NCI-H2107 treated with DMSO at 0.1 percent for 48 hours (cell line): Measurements from ENCODE around the gene PTPN6.

ENCODE experiments used
- DNase-seq: peaks from one replicate; lab custom pipeline; 2025; ENCODE audit not compliant: unreplicated experiment; lab: John Stamatoyannopoulos, UW

Gene PTPN6

GRCh38 chr12:6921996-6922946, 28.9 kb upstream of the PTPN6 start:
- no peak for DNase-seq

- no peak for DNase-seq
Measured at GRCh38 chr12:6923003-6923732, 28.0 kb upstream of the PTPN6 start.

DNA sequence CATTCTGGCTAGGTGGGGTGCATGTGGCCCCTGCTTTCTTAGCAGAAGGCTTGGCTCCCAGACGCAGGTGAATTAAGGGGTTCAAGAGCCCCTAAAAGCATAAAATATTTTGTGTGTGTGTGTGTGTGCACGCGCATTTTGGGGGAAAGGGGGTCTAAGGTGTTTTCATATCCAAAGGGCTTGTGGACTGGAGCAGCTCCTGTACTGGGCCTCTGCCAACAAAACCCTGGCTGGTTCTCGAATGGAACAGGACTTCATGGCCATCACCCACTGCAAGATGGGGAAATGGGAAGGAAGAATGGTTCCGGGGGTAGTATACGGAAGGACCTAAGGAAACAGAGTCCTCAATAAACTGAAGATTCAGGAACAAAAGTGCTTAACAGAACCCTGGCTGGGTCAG, 27.3 kb upstream of the PTPN6 start:
- DNase-seq, result no peak

DNA sequence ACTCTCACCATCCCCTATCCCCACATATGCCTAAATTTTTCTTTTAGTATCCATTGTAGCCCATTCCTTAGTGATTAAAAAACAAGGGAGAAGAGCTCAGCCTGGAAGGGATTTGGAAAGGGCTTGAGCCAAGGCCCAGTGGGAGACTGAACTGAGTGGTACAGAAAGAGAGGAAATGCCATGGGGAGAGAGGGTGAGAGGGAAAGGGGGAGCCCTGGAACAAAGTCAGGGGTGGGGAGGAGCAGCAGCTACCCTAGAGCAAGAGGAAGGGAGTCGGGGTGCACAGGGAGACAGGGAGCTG, 26.0 kb upstream of the PTPN6 start:
- DNase-seq, result peak; percentile 79

DNA sequence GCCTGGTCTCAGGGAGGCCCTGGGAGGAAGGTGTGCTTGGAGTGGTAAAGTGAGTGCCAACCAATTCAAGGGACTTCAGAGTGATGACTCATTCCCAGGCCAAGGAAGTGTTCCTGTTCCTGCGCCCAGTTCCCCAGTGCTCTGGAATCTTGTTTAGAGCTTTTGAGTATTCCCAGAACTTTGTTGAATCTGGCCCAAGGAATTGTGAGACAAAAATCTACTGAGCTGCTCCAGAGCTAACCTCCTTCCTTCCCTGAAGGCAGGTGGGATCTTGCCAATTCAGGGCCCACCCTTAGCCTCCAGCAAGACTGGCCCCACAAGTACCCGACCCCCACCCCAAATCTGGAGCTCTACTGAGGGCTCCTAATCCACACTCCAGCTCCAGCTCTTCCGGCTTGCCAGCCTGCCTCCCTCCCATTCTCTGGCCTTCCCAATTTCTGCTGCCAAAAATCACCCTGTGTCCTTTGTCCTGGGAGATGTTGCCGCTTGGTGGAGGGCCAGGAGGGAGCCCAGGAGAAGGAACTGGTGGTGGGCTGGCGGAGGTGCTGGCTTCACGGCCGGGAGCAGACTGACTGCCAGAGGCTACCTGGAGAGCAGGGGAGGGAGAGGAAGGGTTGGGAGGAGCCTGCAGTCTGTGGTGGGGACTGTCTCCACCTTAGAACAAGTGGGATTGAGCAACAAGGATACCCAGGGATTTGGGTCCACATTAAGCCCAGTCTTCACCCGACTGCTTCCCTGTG, 25.4 kb upstream of the PTPN6 start:
- DNase-seq, result no peak

GRCh38 chr12:6927379-6928021, 23.7 kb upstream of the PTPN6 start, which contains the start of gene ATN1:
ATN1 (plus strand) TSS chr12:6927959; CDS start chr12:6934002, 6,043 bp downstream.
- peak; percentile 58 for DNase-seq

- no peak for DNase-seq
Measured at GRCh38 chr12:6928022-6928702, 23.0 kb upstream of the PTPN6 start.

GRCh38 chr12:6928703-6929407, 22.3 kb upstream of the PTPN6 start:
- DNase-seq, result no peak

DNA sequence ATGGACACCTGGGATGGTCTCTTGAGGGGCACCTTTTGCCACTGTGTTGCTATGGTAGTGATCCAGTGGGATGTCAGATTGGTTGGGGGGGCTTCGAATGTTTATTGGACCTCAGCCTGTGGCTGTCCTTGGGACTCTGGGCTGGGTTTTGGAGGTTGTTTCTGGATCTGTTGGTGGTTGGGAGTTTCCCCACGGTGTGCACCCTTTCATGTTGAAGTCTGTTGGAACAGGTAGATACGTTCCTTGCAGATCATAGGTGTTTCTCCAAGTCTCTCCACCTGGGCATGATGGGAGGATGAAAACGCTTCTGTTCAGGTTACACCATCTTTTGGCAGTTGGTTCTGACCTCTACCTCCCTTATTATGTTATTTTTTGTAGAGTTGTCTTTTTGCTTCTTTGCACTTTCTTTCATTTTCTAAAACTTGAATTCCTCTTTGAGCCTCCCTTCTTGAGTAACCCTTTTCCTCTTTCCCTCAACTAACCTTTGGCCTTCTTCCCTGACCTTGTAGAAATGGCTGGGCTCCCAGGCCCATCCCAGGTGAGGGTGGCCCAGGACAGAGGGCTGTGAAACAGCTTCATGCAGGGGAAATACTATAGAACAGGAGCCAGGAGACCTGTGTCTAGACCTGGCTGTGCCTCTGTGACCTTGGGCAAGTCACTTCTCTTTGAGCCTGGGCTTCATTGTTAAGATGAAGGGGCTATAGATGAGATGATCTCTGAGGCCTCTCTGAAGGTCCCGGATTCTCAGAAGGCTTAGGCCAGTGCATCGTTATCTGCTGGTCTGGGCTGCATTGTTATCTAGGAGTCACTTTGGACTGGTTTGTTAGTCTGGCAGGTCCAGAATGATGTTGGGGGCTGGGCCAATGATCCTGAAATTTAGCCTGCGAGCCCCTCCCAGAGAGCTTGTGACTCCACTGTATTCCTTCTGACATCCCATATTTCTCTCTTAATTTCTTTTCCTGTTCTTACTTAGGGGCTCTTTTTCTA, 21.4 kb upstream of the PTPN6 start:
- no peak for DNase-seq

- DNase-seq, result no peak
Measured at GRCh38 chr12:6932766-6933165, 18.4 kb upstream of the PTPN6 start.

DNA sequence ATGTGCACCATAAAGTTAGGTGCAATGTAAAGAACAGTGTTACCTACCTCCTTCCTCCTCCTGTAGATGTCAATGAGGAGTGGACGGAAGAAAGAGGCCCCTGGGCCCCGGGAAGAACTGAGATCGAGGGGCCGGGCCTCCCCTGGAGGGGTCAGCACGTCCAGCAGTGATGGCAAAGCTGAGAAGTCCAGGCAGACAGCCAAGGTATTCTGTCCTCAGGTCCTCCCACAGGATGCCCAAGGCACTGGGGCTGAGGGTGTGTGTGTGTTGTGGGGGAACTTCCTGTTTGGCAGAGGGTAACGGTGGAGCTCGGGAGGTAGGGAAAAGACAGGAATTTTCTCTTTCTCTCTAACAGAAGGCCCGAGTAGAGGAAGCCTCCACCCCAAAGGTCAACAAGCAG, 17.0 kb upstream of the PTPN6 start:
- DNase-seq, result no peak

GRCh38 chr12:6935371-6936193, 15.6 kb upstream of the PTPN6 start:
- DNase-seq, result no peak

GRCh38 chr12:6936194-6936635, 14.9 kb upstream of the PTPN6 start:
- DNase-seq, result no peak

DNA sequence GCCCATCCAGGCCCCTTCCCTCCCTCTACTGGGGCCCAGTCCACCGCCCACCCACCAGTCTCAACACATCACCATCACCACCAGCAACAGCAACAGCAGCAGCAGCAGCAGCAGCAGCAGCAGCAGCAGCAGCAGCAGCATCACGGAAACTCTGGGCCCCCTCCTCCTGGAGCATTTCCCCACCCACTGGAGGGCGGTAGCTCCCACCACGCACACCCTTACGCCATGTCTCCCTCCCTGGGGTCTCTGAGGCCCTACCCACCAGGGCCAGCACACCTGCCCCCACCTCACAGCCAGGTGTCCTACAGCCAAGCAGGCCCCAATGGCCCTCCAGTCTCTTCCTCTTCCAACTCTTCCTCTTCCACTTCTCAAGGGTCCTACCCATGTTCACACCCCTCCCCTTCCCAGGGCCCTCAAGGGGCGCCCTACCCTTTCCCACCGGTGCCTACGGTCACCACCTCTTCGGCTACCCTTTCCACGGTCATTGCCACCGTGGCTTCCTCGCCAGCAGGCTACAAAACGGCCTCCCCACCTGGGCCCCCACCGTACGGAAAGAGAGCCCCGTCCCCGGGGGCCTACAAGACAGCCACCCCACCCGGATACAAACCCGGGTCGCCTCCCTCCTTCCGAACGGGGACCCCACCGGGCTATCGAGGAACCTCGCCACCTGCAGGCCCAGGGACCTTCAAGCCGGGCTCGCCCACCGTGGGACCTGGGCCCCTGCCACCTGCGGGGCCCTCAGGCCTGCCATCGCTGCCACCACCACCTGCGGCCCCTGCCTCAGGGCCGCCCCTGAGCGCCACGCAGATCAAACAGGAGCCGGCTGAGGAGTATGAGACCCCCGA, 14.3 kb upstream of the PTPN6 start:
- DNase-seq, result no peak

- peak; percentile 99 for DNase-seq
Measured at GRCh38 chr12:6937481-6938352, 13.4 kb upstream of the PTPN6 start.
